HG02852 (cell line): ENCODE data around the gene C16orf95.

ENCODE experiments used
- ATAC-seq: cut with Tn5 transposase; IDR thresholded peaks from one replicate; pipeline ENCODE4 v1.9.1; 2021; ENCODE audit warnings: mild to moderate bottlenecking, moderate library complexity; ENCODE audit not compliant: unreplicated experiment

C16orf95 gene

DNA sequence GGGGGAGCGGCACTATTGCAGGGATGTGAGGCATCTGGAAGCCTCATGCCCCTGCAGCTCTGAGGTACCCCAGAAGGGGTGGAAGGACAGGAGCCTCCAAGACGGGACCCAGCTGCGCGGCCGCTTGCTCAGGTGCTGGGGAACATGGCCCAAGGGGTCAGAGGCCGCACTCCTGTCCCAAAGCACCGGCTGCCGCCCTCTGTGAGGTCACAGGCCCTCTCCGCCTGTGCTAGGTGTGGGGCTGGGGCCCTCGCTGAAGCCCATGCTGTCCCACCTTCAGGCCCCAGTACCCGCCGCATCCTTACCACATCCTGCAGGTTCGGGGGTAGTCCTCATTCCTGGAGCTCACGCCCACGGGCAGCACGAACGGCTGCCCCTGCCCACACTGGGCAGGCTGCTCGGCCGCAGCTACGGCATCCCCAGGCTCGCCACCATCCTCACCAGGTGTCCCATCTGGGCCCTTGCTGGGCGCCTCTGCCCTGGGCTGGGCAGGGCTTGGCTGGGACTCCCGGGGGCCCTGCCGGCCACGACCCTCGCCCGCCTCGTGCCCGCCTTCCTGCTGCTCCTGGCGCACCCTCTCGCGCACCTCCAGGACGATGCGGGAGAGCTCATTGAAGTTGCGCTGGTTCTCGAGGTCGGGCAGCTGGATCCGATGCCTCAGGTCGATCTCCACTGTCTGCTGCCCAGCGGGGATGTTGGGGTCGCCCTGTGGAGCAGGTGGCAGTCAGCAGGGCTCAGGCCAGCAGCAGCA, 16.6 kb upstream of the C16orf95 start:
- ATAC-seq = no peak

DNA sequence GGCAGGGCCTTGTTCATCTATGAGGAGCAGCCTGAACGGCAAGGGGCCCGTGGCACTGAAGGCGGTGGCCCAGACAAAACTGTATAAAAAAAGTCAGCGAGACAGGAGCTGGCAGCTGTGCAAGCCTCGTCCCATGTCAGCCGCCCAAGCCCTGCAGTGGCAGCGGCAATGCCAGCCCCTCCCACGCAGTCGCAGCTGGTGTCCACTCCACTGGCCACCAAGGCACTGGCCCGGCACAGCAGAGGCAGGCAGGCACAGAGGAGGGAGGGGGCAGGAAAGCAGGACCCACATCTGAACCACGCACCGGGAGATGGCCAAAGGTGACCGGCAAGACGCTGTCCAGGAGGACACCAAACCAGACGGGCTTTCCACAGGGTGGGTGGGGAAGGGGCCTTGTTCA, 15.9 kb upstream of the C16orf95 start:
- no peak for ATAC-seq

DNA sequence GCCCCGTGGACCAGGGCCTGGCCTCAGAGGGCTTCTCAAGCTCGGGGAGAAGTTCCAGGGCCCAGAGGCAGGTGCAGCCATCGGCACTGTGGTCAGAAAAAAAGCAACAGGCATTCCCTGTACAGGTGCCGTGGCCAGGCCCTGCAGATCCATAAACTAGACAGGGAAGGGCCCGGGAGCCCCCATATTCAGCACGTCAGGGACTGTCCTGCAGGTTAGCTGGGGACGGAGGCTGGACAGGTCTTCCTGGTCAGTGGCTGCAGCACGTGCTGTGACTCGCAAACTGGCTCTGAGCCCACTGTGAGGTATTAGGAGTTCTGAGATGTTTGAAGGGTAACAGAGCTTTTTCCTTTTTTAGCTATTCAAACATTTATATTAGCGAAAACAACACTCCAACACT, 15.0 kb upstream of the C16orf95 start:
- no peak for ATAC-seq

DNA sequence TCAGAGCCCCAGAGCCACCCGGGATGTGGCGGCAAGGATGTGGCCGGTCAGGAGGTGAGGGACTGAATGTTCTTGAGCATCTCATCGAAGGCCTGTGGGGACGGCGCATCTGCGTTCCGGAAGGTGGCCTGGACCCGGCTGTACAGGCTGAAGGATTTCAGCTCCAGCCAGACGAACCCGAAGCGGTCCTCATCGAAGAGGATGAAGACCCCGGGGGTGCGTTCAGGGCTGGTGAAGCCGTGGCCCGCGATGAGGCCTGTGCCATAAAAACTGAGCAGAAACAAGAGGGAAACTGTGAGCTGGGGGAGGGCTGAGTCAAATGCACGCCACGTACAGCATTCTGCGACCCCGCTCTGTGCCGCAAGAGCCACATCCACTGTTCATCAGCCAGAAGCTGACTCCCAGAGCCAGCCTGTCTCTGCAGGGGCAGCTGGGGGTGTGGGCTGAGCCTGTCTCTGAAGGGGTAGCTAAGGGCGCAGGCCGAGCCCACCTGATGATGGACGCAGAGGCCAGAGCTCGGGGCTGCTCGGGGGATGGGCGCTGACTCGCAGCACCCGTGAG, 14.1 kb upstream of the C16orf95 start:
- no peak for ATAC-seq

DNA sequence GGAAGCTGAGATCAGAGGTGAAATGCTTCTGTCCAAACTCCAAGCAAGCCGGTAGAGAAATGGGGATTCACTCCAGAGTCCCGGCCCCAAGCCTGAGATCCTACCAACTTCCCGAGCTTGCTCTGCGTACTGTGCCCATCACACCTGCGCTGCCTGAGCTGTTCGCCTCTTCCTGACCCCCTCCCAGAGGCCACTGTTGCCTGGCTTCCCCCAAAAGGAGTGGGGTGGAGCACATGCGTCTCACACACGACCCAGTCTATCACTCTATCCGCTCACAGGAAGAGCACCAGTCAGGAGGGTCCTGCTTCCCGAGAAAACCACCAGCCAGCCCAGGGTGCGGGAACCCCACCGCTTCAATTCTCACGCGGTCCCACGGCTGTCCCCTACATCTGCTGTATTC, 13.5 kb upstream of the C16orf95 start:
- ATAC-seq = no peak

DNA sequence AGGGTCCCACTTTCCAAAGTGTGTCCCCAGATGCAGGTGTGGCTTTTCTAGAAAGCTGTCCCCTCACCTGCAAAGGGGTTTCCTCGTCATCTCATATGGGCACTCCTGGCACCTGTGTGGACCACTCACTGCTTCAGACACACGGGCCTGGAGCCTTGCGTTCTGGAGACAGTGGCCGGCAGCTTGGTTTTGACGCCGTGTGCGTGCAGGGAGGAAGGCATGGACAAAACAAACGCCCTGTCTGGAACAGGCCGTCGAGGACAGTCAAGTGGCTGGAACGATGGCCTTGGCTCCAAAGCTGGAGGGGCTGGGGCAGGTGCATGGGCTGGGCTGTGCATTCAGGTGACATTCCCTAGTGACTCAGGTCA, 13.0 kb upstream of the C16orf95 start:
- no peak for ATAC-seq

DNA sequence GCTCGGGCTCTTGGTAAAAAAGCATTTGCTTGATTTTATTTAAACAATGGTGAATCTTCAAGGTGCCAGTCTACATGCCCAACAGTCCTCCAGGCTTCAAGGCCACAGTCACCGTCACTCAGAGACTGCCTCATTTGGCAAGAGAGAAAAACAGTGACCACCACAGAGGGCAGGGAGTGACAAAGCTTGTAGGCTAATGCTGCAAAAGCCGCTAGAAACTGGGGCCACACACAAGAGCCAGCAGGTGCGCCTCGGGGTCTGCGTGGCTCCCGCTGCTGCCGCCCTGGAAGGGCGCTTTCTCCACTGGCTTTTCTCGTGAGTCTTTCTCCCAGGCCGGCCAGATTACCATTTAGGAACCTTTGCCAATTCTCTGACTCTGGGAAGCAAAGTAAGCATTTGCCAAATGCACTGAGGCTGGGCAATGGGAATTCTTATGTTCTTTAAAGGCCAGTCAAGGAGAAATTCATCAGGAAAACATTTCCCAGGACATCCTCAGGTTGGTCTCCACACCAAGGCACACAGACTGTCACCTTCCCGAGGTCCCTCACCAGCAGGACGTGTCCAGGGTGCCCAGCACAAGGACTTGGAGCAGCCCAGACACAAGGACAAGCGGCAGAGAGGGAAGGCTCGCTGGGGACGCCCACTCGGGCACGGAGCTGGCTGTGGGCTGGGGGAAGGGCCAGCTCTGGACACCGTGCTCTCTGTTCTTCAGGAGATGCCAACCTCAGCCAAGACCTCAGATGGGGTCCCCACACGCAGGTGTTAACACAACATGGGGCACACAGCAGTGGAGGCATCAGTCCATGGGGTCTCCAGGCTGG, 12.5 kb upstream of the C16orf95 start:
- ATAC-seq = no peak

DNA sequence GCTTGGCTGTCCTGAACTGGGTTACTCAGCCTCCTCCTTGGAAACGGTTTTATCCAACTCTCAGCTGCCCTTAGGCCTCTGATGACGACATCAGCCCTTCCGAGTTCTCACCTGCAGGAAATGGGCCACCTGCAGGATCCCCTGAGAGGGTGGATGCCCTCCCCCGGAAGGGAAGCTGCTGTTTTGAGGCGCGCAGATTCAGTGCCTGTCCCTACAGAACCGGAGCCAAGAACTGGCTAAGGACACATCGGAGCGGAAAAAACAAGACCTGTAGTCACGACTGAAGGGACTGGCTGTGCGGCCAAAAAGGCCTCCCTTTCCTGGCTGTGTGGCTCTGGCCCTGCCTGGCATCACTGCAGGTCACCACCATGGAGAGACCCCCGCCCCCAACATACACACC, 11.7 kb upstream of the C16orf95 start:
- no peak for ATAC-seq

DNA sequence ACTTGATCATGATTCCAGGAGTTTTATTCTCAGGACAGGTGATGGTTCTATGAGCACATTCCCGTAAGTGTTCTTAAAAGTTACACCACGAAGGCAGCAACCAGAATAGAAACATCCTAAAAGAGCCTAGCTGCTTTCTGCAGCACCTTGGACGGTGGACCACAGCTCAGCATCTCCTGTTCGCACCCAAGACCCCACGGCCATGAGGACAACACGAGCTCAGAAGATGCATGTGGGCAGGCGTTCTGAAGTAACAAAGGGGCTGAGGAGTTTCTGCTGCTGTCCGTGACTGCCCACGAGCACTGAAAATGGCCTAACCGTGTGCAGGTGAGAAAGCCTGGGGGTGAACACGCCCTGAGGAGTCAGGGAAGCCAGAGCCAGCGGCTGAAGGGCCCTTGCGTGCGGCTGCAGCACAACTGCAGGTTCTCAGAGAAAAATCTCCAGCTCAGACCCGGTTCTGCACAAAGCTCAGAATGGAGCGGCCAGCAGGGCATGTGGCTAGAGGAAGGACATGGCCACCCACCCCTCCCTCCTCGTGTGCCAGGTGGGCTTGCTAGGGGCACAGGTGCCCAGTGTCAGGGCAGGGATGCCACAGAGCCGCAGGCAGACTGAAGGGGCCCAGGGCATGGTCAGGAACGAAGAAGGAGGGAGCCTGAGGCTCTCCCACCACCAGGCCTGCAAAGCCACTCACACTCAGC, 10.8 kb upstream of the C16orf95 start:
- ATAC-seq = no peak

DNA sequence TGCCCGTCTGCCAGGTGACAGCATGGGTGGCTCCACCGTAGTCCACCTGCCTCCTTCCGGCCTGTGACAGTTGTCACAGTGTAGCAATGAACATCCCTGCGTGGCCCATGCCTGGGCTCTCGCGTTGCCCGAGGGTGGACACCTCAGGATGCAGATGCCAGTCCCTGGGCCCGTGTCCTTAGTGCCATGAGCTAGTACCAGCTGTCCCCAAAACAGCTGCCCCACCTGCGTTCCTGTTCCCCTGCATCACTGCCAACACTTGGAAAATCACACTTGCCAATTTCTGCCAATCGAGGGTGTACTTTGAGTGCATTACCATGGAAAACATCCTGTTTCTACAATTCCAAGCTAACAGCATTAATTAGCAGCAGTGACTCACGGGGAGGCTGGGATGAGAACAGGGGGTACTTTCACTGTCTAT, 9.0 kb upstream of the C16orf95 start:
- ATAC-seq = no peak

DNA sequence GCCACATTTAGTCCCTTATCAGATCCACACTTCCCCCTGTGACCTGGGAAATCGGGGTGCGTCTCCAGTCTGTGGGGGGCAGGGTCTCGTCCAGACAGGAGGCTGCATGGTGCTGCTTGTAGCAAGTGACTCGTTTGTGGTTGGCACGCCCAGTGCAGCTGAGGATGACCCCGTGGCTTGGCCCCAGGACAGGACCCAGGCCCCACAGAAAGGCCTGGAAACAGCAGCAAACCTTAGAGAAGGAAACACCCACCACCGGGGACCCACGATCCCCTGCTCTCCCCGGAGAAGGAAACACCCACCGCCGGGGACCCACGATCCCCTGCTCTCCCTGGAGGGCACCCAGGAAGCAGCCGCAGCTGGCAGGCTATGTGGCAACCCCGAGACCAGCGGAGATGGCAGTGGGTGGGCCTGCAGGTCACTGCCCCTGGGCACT, 8.2 kb upstream of the C16orf95 start:
- ATAC-seq = no peak

DNA sequence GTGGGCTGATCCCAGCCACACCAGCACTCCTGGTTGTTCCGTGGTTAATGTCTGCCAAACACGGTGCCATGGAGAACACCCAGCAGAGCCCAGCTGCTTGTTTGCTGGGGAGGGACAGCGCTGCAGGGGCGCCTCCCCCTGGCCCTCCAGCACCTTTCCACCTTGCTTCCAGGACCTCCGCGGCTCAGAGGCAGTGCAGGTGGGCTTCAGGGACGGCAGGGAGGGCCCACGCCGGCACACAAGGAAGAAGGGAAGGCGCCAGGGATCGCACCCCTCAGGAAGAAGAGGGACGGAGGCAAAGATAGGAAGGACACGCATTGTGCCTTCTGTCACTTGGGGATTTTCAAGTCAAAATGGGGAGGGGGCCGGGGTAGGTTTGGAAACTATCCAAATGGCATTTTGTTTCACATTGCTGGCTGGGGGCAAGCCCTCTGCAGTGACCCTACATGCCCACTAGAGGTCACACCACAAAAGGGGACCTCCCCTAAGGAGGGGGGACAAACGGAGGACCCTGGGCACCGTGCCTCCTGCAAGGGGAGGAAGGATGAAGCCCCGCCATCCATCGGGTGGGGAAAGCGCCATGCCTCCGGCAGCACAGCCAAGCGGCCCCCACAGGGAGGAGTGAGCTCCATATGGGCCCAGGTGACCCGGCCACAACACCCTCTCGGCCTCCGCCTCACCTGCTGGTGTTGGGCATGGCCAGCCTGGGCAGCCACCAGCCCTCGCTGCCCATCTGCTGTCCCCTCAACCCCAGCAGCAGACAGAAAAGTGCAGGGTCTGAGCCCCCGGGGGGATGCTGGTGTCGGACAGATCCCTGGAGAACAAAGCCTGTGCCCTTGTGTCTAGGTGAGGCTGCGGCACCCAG, 7.5 kb upstream of the C16orf95 start:
- no peak for ATAC-seq

DNA sequence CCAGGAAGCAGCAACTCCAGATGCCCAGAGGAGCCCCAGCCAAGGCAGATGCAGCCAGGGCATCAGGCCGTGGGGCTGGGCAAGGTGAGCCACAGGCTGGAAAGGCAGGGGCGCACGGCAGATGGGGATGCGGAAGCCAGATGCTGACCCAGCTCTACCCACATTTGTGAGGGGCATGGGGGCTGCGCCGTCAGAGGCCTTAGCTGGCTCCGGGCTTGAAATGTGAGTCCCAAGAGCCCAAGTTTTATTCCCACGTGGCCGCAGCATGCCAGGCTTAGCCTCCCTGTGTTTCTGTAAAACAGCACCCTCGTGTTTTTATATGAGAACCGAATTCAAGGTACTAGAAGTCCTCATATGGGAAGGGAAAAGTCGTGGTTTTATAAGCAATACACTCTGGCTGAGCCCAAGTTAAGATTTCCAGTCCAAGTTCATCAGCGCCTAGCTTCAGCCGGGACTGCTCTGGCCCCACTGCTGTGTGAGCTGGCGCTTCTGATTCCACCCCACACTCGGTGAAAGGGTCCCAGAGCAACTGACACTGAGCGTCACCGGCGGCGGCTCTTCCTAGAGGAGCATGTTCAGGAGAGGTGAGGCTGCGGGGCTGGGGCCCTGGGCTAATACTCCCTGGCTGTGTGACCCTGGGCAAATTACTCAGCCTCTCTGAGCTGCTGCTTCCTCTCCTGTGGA, 6.7 kb upstream of the C16orf95 start:
- no peak for ATAC-seq

DNA sequence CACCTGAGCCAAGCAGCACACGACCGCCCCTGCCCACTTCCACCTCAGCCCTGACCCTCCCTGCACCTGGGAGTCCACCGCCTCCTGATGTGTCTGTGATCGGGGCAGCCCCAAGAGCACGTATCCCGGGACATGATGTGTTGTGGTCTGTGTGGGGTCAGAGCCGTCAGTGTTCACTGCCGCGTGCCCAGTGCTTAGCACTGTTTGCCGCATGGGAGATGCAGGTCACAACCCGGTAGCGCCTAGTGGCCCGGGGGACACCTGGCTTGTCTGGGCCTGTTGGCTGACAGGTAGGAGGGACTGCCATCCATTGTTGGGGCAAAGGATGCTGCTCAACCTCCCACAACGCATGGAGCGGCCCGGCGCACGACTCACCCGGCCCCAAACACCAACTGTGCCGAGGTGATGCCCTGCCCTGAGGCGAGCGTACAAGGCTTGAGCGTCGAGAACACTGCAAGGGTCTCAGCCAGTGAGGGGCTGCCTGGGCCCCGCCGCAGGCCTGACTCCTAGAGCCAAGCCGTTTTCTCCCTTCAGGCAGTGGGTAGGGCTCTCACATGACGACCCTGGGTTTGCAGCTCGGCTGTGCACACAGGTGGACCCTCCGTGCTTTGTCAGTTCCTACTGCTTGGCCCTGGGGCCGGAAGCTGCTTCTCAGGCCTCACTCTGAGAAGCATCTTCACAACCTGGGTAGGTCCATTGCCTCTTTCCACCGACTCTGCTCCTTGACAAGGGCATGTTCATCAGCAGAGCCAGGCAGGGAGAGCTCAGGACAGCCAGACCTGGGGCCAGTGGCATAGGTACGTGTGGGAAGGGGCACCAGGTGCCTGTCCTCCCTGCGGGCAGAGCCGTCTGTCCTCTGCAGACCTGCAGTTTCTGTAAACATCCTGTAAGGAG, 5.9 kb upstream of the C16orf95 start:
- no peak for ATAC-seq

DNA sequence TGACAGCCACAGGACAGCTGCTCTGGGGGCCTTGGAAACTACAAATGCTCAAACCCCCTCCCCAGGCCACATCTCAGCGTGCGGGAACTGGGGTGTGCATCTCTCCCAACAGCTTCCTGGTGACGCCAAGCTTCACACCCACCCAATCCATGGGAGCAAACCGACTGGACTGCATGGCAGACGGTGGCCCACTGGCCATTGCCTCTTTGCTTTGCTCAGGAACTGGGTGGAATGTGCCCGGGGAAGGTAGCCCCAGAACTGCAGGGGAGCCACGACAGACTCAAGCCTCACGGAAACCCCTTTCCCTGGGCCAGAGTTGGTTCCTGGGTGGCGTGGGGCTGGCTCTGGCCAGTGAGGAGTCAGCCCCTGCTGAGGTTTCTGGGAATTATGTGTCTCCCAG, 5.2 kb upstream of the C16orf95 start:
- ATAC-seq = no peak

DNA sequence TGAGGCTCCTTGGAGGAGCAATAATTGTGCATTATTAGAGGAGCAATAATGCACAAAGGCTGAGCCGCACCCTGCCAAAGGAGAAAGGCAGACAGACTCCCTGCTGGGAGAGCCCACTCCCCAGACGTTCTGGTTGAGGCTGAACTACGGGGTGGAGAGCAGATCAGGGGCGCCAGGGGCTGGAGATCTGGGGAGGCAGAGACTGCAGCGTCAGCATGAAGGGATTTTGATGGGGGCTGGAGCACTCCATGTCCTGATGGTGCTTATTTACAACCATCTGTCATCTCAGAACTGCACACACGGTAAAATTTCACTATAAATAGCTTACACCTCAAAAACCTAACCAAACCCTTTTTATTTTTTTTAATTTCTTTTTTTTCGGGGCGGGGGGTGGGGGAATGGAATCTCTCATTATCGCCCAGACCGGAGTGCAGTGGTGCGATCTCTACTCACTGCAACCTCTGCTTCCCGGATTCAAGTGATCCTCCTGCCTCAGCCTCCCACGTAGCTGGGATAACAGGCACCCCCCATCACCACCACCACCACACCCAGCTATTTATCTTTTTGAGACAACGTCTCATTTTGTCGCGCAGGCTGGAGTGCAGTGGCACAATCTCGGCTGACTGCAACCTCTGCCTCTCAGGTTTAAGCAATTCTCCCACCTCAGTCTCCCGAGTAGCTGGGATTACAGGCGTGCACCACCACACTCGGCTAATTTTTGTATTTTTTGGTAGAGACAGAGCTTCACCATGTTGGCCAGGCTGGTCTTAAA, 4.3 kb upstream of the C16orf95 start:
- no peak for ATAC-seq

DNA sequence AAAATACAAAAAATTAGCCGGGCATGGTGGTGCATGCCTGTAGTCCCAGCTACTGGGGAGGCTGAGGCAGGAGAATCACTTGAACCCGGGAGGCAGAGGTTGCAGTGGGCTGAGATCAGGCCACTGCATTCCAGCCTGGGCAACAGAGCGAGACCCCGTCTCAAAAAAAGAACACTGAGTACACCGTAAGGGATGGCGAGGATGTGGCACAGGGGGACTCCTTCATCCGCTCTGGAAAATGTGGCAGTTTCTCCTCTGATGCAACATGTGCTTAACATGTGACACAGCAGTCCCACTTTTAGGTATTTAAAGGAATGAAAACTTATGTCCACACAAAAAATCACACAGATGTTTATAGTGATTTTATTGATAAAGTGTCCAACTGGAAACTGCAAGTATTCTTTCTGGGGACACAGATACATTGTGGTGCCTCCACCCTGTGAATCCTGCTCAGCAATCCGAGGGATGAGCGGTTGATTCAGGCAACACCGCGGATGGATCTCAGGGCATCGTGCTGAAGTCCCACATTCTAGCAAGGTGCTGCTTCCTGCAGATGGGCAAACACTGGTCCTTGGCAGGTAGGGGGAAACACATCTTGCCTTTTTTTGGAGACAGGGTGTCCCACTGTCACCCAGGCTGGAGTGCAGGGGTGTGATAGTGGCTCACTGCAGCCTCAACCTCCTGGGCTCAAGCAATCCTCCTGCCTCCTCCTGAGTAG, 3.5 kb upstream of the C16orf95 start:
- ATAC-seq = no peak
